CD4-positive, alpha-beta memory T cell (primary cell): ENCODE results near the gene HLA-DOA. TPM values are rescaled to one million over a fixed set of nuclear protein-coding genes. Genes with fewer than 3 reads are reported as not detected.

Experiments
- CTCF ChIA-PET: fragments of 350-600 bp; sonication (Branson Sonifier 250); formaldehyde crosslinking; loops from one replicate; lab custom pipeline; 2021; ENCODE audit warnings: inconsistent platforms; ENCODE audit not compliant: partially characterized antibody; lab: Charles Lee
- POLR2A ChIA-PET: fragments of 350-600 bp; sonication (Branson Sonifier 250); formaldehyde crosslinking; loops from one replicate; lab custom pipeline; 2021; ENCODE audit not compliant: partially characterized antibody; lab: Charles Lee
- DNase-seq, 5 donors: peaks; one replicate each; pipeline versions ENCODE4 v3.0.0 to v3.0.0-alpha.2; 2020 to 2022; ENCODE audit warnings: mixed read lengths in 1 of 5
- H3K27ac ChIP-seq: one replicate; pipeline ENCODE4 v1.7.0; 2013; ENCODE audit warnings: low read depth, low read length
- H3K27me3 ChIP-seq: 2 replicates; pipeline ENCODE4 v1.7.0; 2013; ENCODE audit warnings: mild to moderate bottlenecking, low read length, moderate library complexity; ENCODE audit not compliant: insufficient read depth
- H3K36me3 ChIP-seq: 2 replicates; pipeline ENCODE4 v1.7.0; 2013; ENCODE audit warnings: mild to moderate bottlenecking, low read length, moderate library complexity; ENCODE audit not compliant: insufficient read depth
- H3K4me1 ChIP-seq: 2 replicates; pipeline ENCODE4 v1.7.0; 2013; ENCODE audit warnings: mild to moderate bottlenecking, low read length, moderate library complexity; ENCODE audit not compliant: insufficient read depth
- H3K4me3 ChIP-seq, 2 donors: one replicate each; pipeline ENCODE4 v1.7.0; 2013; ENCODE audit warnings: low read length in 2 of 2, mild to moderate bottlenecking in 1 of 2
- H3K9me3 ChIP-seq, 2 donors: one replicate each; pipeline ENCODE4 v1.7.0; 2013; ENCODE audit warnings: low read length in 2 of 2, control low read depth in 1 of 2; ENCODE audit not compliant: control insufficient read depth in 1 of 2
- H3K27ac Mint-ChIP-seq, 7 donors: one replicate each; pipeline ENCODE4 v1.8.0; 2020 to 2021; ENCODE audit warnings: mixed read lengths in 7 of 7, mild to moderate bottlenecking in 6 of 7, inconsistent platforms in 3 of 7, moderate library complexity in 3 of 7
- H3K27me3 Mint-ChIP-seq, 2 donors: one replicate each; pipeline ENCODE4 v1.8.0; 2020 to 2021; ENCODE audit warnings: mixed read lengths in 2 of 2
- H3K36me3 Mint-ChIP-seq, 2 donors: one replicate each; pipeline ENCODE4 v1.8.0; 2020 to 2021; ENCODE audit warnings: mixed read lengths in 2 of 2, inconsistent platforms in 1 of 2, mild to moderate bottlenecking in 1 of 2
- H3K4me1 Mint-ChIP-seq, 4 donors: one replicate each; pipeline ENCODE4 v1.8.0; 2020 to 2021; ENCODE audit warnings: mixed read lengths in 4 of 4, mild to moderate bottlenecking in 1 of 4
- H3K4me3 Mint-ChIP-seq, 8 donors: one replicate each; pipeline ENCODE4 v1.8.0; 2020 to 2021; ENCODE audit warnings: mixed read lengths in 8 of 8, mild to moderate bottlenecking in 7 of 8, moderate library complexity in 6 of 8, inconsistent platforms in 3 of 8
- H3K9me3 Mint-ChIP-seq, 8 donors: one replicate each; pipeline ENCODE4 v1.8.0; 2020 to 2021; ENCODE audit warnings: mixed read lengths in 8 of 8, mild to moderate bottlenecking in 5 of 8, inconsistent platforms in 3 of 8, moderate library complexity in 1 of 8
- intact Hi-C: fragments of 100-400 bp; cut with micrococcal nuclease; formaldehyde crosslinking; loops from one replicate; pipeline ENCODE4 v1.15.1; 2023
- polyA plus RNA-seq, 2 donors: library from polyadenylated mRNA; unstranded; fragments of 300-500 nt; fragmentation: Illumina TruSeq; gene quantifications; one replicate each; pipeline ENCODE4 v1.2.3, GENCODE V29; 2021
- total RNA-seq, 2 experiments: library from RNA; stranded (reverse); gene quantifications; one replicate each; pipeline ENCODE4 v1.2.3, GENCODE V29; 2021

The HLA-DOA gene
- total and polyA plus RNA-seq, 4 experiments from 2014 or later: 0.69 to 1.8 (median 1.4) TPM; not detected in 1

DNA sequence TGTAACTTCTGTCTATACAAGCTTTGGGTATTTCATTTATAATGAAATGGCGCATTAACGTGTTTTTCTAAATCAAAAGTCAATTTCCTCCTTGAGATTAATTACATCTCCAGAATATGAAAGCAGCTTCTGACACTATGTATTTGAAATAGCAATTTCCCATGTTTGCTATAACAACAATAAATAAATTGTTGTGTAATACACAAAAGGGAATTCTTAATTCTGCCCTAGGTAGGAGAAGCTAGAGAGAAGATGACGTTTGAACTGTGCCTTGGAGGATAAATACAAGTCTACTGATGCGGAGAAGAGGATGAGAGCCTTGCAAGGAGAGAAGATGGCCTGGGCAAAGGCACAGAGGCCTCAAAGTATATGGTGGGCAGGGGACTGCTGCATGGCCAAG is 7.6 kb upstream of the HLA-DOA start:
- H3K27me3 Mint-ChIP-seq: peaks cover 8 to 11% of the 10 kb centered on the region in 2 donors
- ChIA-PET POLR2A (no interaction called here), CTCF (interaction anchor here (0.8 to 9.4 kb wide), 7 partner anchors 13 to 232 kb away, joined by 3 to 108 read pairs (median 4); no protein-coding TSS in a partner anchor)
- H3K27ac ChIP-seq: no peak overlapping the region
- intact Hi-C loops: loop anchor here (5.0 kb wide), 1 partner anchor 55 kb away; the partner anchor contains the start of gene HLA-DPA1
- no peaks in the 10 kb centered on the region for H3K9me3 Mint-ChIP-seq
- no peak overlapping the region for H3K4me3 ChIP-seq
- DNase-seq: no peak
- peaks cover 11% of the 10 kb centered on the region for H3K27me3 ChIP-seq
- H3K4me1 ChIP-seq: peaks cover 24% of the 10 kb centered on the region
- H3K4me3 Mint-ChIP-seq: no peak overlapping the region
- peaks cover 0 to 22% (median 20%) of the 10 kb centered on the region in 4 donors for H3K4me1 Mint-ChIP-seq
- H3K36me3 ChIP-seq: no peaks in the 10 kb centered on the region
- no peaks in the 10 kb centered on the region for H3K9me3 ChIP-seq
- no peaks in the 10 kb centered on the region for H3K36me3 Mint-ChIP-seq
- no peak overlapping the region for H3K27ac Mint-ChIP-seq

GRCh38 chr6:33015798-33016197 is 6.4 kb upstream of the HLA-DOA start:
- Mint-ChIP-seq H3K4me1 (peaks cover 0 to 22% (median 20%) of the 10 kb centered on the region in 4 donors), H3K4me3 (no peak overlapping the region), H3K27ac (no peak overlapping the region), H3K27me3 (peaks cover 8 to 11% of the 10 kb centered on the region in 2 donors), H3K9me3 (no peaks in the 10 kb centered on the region), H3K36me3 (no peaks in the 10 kb centered on the region)
- Histone ChIP-seq H3K4me3 (no peak overlapping the region), H3K4me1 (peaks cover 24% of the 10 kb centered on the region), H3K27me3 (peaks cover 11% of the 10 kb centered on the region), H3K9me3 (no peaks in the 10 kb centered on the region), H3K27ac (no peak overlapping the region), H3K36me3 (no peaks in the 10 kb centered on the region)
- POLR2A ChIA-PET: interaction anchor here (1.6 to 2.0 kb wide), 2 partner anchors 58 to 233 kb away, joined by 4 to 10 read pairs; partner anchors contain the start of gene HLA-DPA1
- CTCF ChIA-PET: interaction anchor here (0.6 to 9.4 kb wide), 10 partner anchors 33 to 233 kb away, joined by 3 to 108 read pairs (median 6); partner anchors contain the start of genes HLA-DPB1 and TAP2
- DNase-seq: no peak
- intact Hi-C loops: loop anchor here (2.0 to 5.0 kb wide), 2 partner anchors 57 to 67 kb away; partner anchors contain the start of gene HLA-DPA1

GRCh38 chr6:33014841-33015634 is 5.6 kb upstream of the HLA-DOA start:
- Histone ChIP-seq H3K9me3 (no peaks in the 10 kb centered on the region), H3K4me1 (peaks cover 24% of the 10 kb centered on the region), H3K36me3 (no peaks in the 10 kb centered on the region), H3K4me3 (no peak overlapping the region), H3K27ac (no peak overlapping the region), H3K27me3 (peaks cover 11% of the 10 kb centered on the region)
- ChIA-PET POLR2A (interaction anchor here (0.9 to 2.0 kb wide), 4 partner anchors 43 to 234 kb away, joined by 4 to 10 read pairs (median 4); partner anchors contain the start of gene HLA-DPA1), CTCF (interaction anchor here (0.7 to 9.4 kb wide), 21 partner anchors 14 to 234 kb away, joined by 3 to 108 read pairs (median 4); partner anchors contain the start of gene HLA-DPB1)
- Mint-ChIP-seq H3K27ac (no peak overlapping the region), H3K4me3 (no peak overlapping the region), H3K9me3 (no peaks in the 10 kb centered on the region), H3K4me1 (peaks cover 0 to 20% (median 20%) of the 10 kb centered on the region in 4 donors), H3K36me3 (no peaks in the 10 kb centered on the region), H3K27me3 (peaks cover 8 to 11% of the 10 kb centered on the region in 2 donors)
- peak; percentile 66 to 79 (median 73) for DNase-seq
- intact Hi-C loops: loop anchor here (1.0 to 5.0 kb wide), 5 partner anchors 57 to 233 kb away; partner anchors contain the start of gene HLA-DPA1

DNA sequence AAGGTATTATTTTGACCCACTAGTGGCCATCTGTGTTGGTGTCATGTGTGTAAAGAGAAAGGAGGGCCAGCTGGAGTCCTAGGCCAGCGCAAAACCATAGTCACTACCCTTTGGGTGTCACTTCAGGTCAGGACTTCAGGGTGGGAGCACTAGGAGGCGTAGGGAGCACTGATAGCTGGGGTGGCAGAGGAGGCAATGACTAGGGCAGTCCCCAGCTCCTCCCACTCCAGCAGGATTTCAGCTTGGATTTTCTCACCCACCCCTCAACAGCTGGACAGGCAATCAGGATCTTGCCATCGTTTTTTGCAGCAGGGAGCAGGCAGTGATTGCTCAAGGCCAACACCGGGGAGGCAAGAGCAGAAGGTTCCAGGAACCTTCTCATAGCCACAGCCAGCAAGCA is 4.2 kb upstream of the HLA-DOA start:
- ChIA-PET CTCF (interaction anchor here (0.8 to 9.4 kb wide), 10 partner anchors 13 to 235 kb away, joined by 3 to 108 read pairs (median 4); partner anchors contain the start of gene HLA-DPB1), POLR2A (interaction anchor here (1.0 kb wide), 1 partner anchor 235 kb away, joined by 4 read pairs; no protein-coding TSS in a partner anchor)
- H3K4me1 ChIP-seq: peaks cover 21% of the 10 kb centered on the region
- H3K27me3 ChIP-seq: peaks cover 11% of the 10 kb centered on the region
- intact Hi-C loops: loop anchor here (1.0 to 2.0 kb wide), 4 partner anchors 69 to 235 kb away; no protein-coding TSS in a partner anchor
- no peak overlapping the region for H3K27ac ChIP-seq
- Mint-ChIP-seq H3K36me3 (no peaks in the 10 kb centered on the region), H3K27me3 (peaks cover 8 to 19% of the 10 kb centered on the region in 2 donors), H3K4me3 (no peak overlapping the region), H3K4me1 (peaks cover 10 to 20% (median 17%) of the 10 kb centered on the region in 4 donors), H3K9me3 (no peaks in the 10 kb centered on the region), H3K27ac (no peak overlapping the region)
- no peak for DNase-seq
- no peaks in the 10 kb centered on the region for H3K9me3 ChIP-seq
- no peak overlapping the region for H3K4me3 ChIP-seq
- H3K36me3 ChIP-seq: no peaks in the 10 kb centered on the region

DNA sequence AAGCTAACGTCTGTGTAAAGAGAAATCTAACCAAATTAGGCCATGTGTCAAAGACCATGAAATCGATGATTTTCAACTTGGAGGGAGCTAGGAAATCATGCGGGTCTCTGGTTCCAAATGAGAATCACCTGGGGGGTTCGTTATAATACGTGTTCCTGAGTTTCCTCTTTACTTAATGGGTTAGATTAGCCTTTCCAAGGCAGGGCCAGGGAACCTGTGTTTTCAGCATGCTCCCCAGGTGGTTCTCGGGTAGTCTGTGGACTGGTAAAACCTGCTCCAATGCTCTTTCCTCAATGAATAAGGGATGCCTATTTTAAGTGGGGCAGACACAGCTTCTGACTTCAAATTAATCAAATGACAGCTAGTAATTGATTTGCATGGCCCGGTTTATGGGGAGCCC is 965 bp upstream of the HLA-DOA start:
- Histone ChIP-seq H3K36me3 (no peaks in the 10 kb centered on the region), H3K9me3 (no peaks in the 10 kb centered on the region), H3K27me3 (peaks cover 11% of the 10 kb centered on the region), H3K4me3 (no peak overlapping the region), H3K27ac (no peak overlapping the region), H3K4me1 (peaks cover 12% of the 10 kb centered on the region)
- no peak overlapping the region for H3K4me3 Mint-ChIP-seq
- no peaks in the 10 kb centered on the region for H3K9me3 Mint-ChIP-seq
- H3K36me3 Mint-ChIP-seq: no peaks in the 10 kb centered on the region
- ChIA-PET POLR2A (interaction anchor here (2.0 kb wide), 1 partner anchor 38 kb away, joined by 6 read pairs; no protein-coding TSS in a partner anchor), CTCF (interaction anchor here (0.6 kb wide), 1 partner anchor 128 kb away, joined by 3 read pairs; no protein-coding TSS in a partner anchor)
- peaks cover 13 to 23% of the 10 kb centered on the region in 2 donors for H3K27me3 Mint-ChIP-seq
- H3K27ac Mint-ChIP-seq: no peak overlapping the region
- peaks cover 7 to 16% (median 11%) of the 10 kb centered on the region in 4 donors for H3K4me1 Mint-ChIP-seq
- intact Hi-C loops: no loop called here
- DNase-seq: no peak

DNA sequence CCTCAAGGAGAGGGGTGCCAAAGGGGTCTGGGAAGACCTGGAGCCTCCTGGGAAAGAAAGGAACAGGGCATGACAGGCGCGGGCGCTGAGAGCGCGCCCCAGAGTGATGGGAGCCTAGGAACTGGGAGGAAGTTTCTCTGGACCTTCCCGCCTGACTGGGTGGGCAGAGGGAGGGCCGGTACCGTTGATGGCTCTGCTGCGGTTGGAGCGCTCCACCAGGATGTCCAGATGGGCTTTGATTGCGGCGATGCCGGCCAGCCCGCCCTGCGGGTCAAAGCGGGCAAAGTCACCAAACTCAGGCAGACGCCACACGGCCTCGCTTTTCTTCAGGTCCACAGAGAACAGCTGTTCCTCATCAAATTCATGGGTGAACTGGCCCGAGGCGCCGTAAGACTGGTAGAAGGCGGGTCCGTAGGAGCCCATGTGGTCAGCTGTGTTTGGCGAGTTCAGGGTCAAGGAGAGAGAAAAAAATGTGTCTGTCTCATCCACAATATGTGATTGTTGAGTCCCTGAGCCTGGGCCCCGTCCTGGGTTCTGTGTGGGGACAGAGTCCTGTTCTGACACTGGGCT is 1.5 kb downstream of the HLA-DOA start:
- intact Hi-C loops: no loop called here
- no peak for DNase-seq
- no peak overlapping the region for H3K4me3 ChIP-seq
- Mint-ChIP-seq H3K9me3 (no peaks in the 10 kb centered on the region), H3K36me3 (no peaks in the 10 kb centered on the region), H3K27me3 (peaks cover 9 to 26% of the 10 kb centered on the region in 2 donors), H3K27ac (no peak overlapping the region), H3K4me3 (peak overlapping the region in 1 of 8 donors; percentile 34), H3K4me1 (peaks cover 5 to 16% (median 8%) of the 10 kb centered on the region in 4 donors)
- no peak overlapping the region for H3K27ac ChIP-seq
- H3K4me1 ChIP-seq: peaks cover 9% of the 10 kb centered on the region
- H3K36me3 ChIP-seq: no peaks in the 10 kb centered on the region
- H3K27me3 ChIP-seq: no peaks in the 10 kb centered on the region
- ChIA-PET POLR2A (no interaction called here), CTCF (no interaction called here)
- H3K9me3 ChIP-seq: no peaks in the 10 kb centered on the region
